Endothelial cell of umbilical vein (primary cell): ENCODE measurements around the gene JMJD7.

Experiments
- CTCF ChIP-seq, 2 donors: IDR thresholded peaks; 1 replicate in 1 of 2; 2 replicates in 1 of 2; pipeline ENCODE4 v1.5.1; 2011; ENCODE audit warnings: low read length in 2 of 2, mild to moderate bottlenecking in 2 of 2, moderate library complexity in 2 of 2, control low read depth in 1 of 2, inconsistent platforms in 1 of 2, low read depth in 1 of 2; ENCODE audit not compliant: insufficient read depth in 1 of 2; ENCODE audit errors: extremely low read depth in 1 of 2
- EZH2 ChIP-seq: IDR thresholded peaks from 2 replicates; pipeline ENCODE4 v1.6.1; 2012; ENCODE audit warnings: borderline replicate concordance, low read depth, mild to moderate bottlenecking, moderate library complexity, low read length, inconsistent platforms; ENCODE audit not compliant: severe bottlenecking
- FOS ChIP-seq: IDR thresholded peaks from 2 replicates; pipeline ENCODE4 v1.6.1; 2011; ENCODE audit warnings: mild to moderate bottlenecking, low read length, moderate library complexity, borderline replicate concordance; ENCODE audit not compliant: insufficient read depth
- MAX ChIP-seq: IDR thresholded peaks from 2 replicates; pipeline ENCODE4 v1.6.1; 2011; ENCODE audit not compliant: insufficient read depth, insufficient read length
- POLR2A ChIP-seq: IDR thresholded peaks from 2 replicates; pipeline ENCODE4 v1.6.1; 2012; ENCODE audit warnings: low read depth, mild to moderate bottlenecking, control low read depth, low read length
- POLR2AphosphoS5 ChIP-seq: IDR thresholded peaks from 2 replicates; pipeline ENCODE4 v1.6.1; 2012; ENCODE audit warnings: low read depth, mild to moderate bottlenecking, control low read depth, low read length, moderate library complexity; ENCODE audit not compliant: insufficient read depth

GRCh38 chr15:41878355-41878699 lies 50.4 kb downstream of the JMJD7 start:
- TF ChIP-seq POLR2A (no peak), MAX (no peak), CTCF (IDR thresholded peaks at IDR 0.05; ENCODE audit: extremely low read depth in 1 of 2, insufficient read depth in 1 of 2, low read depth in 1 of 2, low read length in 2 of 2) (no peak), POLR2AphosphoS5 (no peak), EZH2 (no peak), FOS (no peak)
